Karpas-422 (cell line): ENCODE measurements around the gene NOL4L. TPM values are rescaled to one million over a fixed set of nuclear protein-coding genes. Genes with fewer than 3 reads are reported as not detected.

Source experiments
- DNase-seq: peaks from one replicate; pipeline ENCODE4 v3.0.0-alpha.2; 2015
- H2AFZ ChIP-seq: fragments of 200-600 bp; sonication (generic); 2 replicates; pipeline ENCODE4 v1.6.1; 2014; ENCODE audit warnings: antibody characterized with exemption, low read length, mixed read lengths
- H3K27ac ChIP-seq: fragments of 200-600 bp; sonication (generic); 2 replicates; pipeline ENCODE4 v1.5.1; 2014; ENCODE audit warnings: mild to moderate bottlenecking, low read length, moderate library complexity
- H3K27me3 ChIP-seq: fragments of 200-600 bp; sonication (generic); 2 replicates; pipeline ENCODE4 v1.6.1; 2014; ENCODE audit warnings: low read length, mixed read lengths
- H3K36me3 ChIP-seq: fragments of 200-600 bp; sonication (generic); 2 replicates; pipeline ENCODE4 v1.6.1; 2014; ENCODE audit warnings: low read length, mixed read lengths; ENCODE audit not compliant: insufficient read depth
- H3K4me1 ChIP-seq: fragments of 200-600 bp; sonication (generic); 2 replicates; pipeline ENCODE4 v1.6.1; 2014; ENCODE audit warnings: mild to moderate bottlenecking, low read length, mixed read lengths
- H3K4me2 ChIP-seq: fragments of 200-600 bp; sonication (generic); 2 replicates; pipeline ENCODE4 v1.6.1; 2014; ENCODE audit warnings: low read length, low read depth, mild to moderate bottlenecking; ENCODE audit not compliant: poor library complexity, severe bottlenecking
- H3K4me3 ChIP-seq: fragments of 200-600 bp; sonication (generic); 2 replicates; pipeline ENCODE4 v1.5.1; 2014; ENCODE audit warnings: mild to moderate bottlenecking, antibody characterized with exemption, low read length, mixed read lengths
- H3K79me2 ChIP-seq: fragments of 200-600 bp; sonication (generic); 2 replicates; pipeline ENCODE4 v1.6.1; 2014; ENCODE audit warnings: mild to moderate bottlenecking, low read length, mixed read lengths
- H3K9ac ChIP-seq: fragments of 200-600 bp; sonication (generic); 2 replicates; pipeline ENCODE4 v1.6.0; 2014; ENCODE audit warnings: low read length
- H3K9me2 ChIP-seq: fragments of 200-600 bp; sonication (generic), shearing (Covaris generic); replicated peaks from 2 replicates; pipeline ENCODE4 v1.6.0; 2014; ENCODE audit warnings: mild to moderate bottlenecking, low read length, moderate library complexity; ENCODE audit not compliant: insufficient read depth
- H3K9me3 ChIP-seq: fragments of 300-700, 200-600 bp; sonication (generic); 2 replicates; pipeline ENCODE4 v1.6.1; 2014; ENCODE audit warnings: low read length, mixed read lengths
- H4K20me1 ChIP-seq: fragments of 200-600 bp; sonication (generic); 2 replicates; pipeline ENCODE4 v1.6.1; 2014; ENCODE audit warnings: mild to moderate bottlenecking, antibody characterized with exemption, low read length, low read depth; ENCODE audit not compliant: insufficient read depth
- total RNA-seq: library from RNA; depleted of rRNA; stranded (reverse); fragments of >200 nt; shearing (Covaris generic); gene quantifications from 2 replicates; pipeline ENCODE4 v1.2.3, GENCODE V29; 2014; ENCODE audit warnings: low replicate concordance

NOL4L gene
- total RNA-seq, 1 experiment from 2014 or later = 1.5 TPM

GRCh38 chr20:32619586-32619985 lies 34.5 kb upstream of the NOL4L start:
- no peak overlapping the region for H3K9ac ChIP-seq
- no peaks in the 10 kb centered on the region for H3K4me1 ChIP-seq
- no peak overlapping the region for H3K4me3 ChIP-seq
- H3K9me2 ChIP-seq = no peaks in the 10 kb centered on the region
- no peaks in the 10 kb centered on the region for H3K9me3 ChIP-seq
- H3K36me3 ChIP-seq = no peaks in the 10 kb centered on the region
- H2AFZ ChIP-seq = no peak overlapping the region
- H4K20me1 ChIP-seq = no peaks in the 10 kb centered on the region
- DNase-seq = no peak
- no peaks in the 10 kb centered on the region for H3K79me2 ChIP-seq
- no peak overlapping the region for H3K27ac ChIP-seq
- no peak overlapping the region for H3K4me2 ChIP-seq
- H3K27me3 ChIP-seq = no peaks in the 10 kb centered on the region

- H3K4me1 ChIP-seq = no peaks in the 10 kb centered on the region
- H3K4me2 ChIP-seq = no peak overlapping the region
- H3K36me3 ChIP-seq = no peaks in the 10 kb centered on the region
- no peak overlapping the region for H2AFZ ChIP-seq
- H3K27me3 ChIP-seq = no peaks in the 10 kb centered on the region
- H3K9me3 ChIP-seq = no peaks in the 10 kb centered on the region
- no peak overlapping the region for H3K4me3 ChIP-seq
- H3K27ac ChIP-seq = no peak overlapping the region
- H3K79me2 ChIP-seq = no peaks in the 10 kb centered on the region
- no peak for DNase-seq
- no peaks in the 10 kb centered on the region for H4K20me1 ChIP-seq
- no peaks in the 10 kb centered on the region for H3K9me2 ChIP-seq
- no peak overlapping the region for H3K9ac ChIP-seq
These were observed 29.6 kb upstream of the NOL4L start for GRCh38 chr20:32614772-32615171.

GRCh38 chr20:32614303-32614702 lies 29.2 kb upstream of the NOL4L start:
- Histone ChIP-seq H3K9me3 (no peaks in the 10 kb centered on the region), H3K79me2 (no peaks in the 10 kb centered on the region), H3K36me3 (no peaks in the 10 kb centered on the region), H3K9ac (no peak overlapping the region), H3K27ac (no peak overlapping the region), H3K4me1 (no peaks in the 10 kb centered on the region), H2AFZ (no peak overlapping the region), H4K20me1 (no peaks in the 10 kb centered on the region), H3K4me3 (no peak overlapping the region), H3K27me3 (no peaks in the 10 kb centered on the region), H3K4me2 (no peak overlapping the region), H3K9me2 (no peaks in the 10 kb centered on the region)
- no peak for DNase-seq

GRCh38 chr20:32613192-32614053 lies 28.3 kb upstream of the NOL4L start:
- no peaks in the 10 kb centered on the region for H3K4me1 ChIP-seq
- no peak overlapping the region for H3K27ac ChIP-seq
- H3K9ac ChIP-seq = no peak overlapping the region
- H3K9me3 ChIP-seq = no peaks in the 10 kb centered on the region
- H2AFZ ChIP-seq = no peak overlapping the region
- H4K20me1 ChIP-seq = no peaks in the 10 kb centered on the region
- no peak overlapping the region for H3K4me2 ChIP-seq
- no peak overlapping the region for H3K4me3 ChIP-seq
- H3K79me2 ChIP-seq = no peaks in the 10 kb centered on the region
- no peaks in the 10 kb centered on the region for H3K36me3 ChIP-seq
- no peaks in the 10 kb centered on the region for H3K9me2 ChIP-seq
- DNase-seq = no peak
- H3K27me3 ChIP-seq = no peaks in the 10 kb centered on the region

- DNase-seq = no peak
- H3K9me3 ChIP-seq = no peaks in the 10 kb centered on the region
- H3K27ac ChIP-seq = no peak overlapping the region
- no peaks in the 10 kb centered on the region for H3K9me2 ChIP-seq
- H3K4me3 ChIP-seq = no peak overlapping the region
- H3K4me2 ChIP-seq = no peak overlapping the region
- H3K79me2 ChIP-seq = no peaks in the 10 kb centered on the region
- H3K27me3 ChIP-seq = no peaks in the 10 kb centered on the region
- no peaks in the 10 kb centered on the region for H4K20me1 ChIP-seq
- no peaks in the 10 kb centered on the region for H3K4me1 ChIP-seq
- H3K9ac ChIP-seq = no peak overlapping the region
- no peaks in the 10 kb centered on the region for H3K36me3 ChIP-seq
- H2AFZ ChIP-seq = no peak overlapping the region
These were observed 27.4 kb upstream of the NOL4L start for GRCh38 chr20:32612351-32613191.

GRCh38 chr20:32611868-32612267 lies 26.7 kb upstream of the NOL4L start:
- Histone ChIP-seq H3K36me3 (no peaks in the 10 kb centered on the region), H3K4me3 (no peak overlapping the region), H4K20me1 (no peaks in the 10 kb centered on the region), H3K4me1 (no peaks in the 10 kb centered on the region), H3K27me3 (no peaks in the 10 kb centered on the region), H3K9me3 (no peaks in the 10 kb centered on the region), H3K79me2 (no peaks in the 10 kb centered on the region), H2AFZ (no peak overlapping the region), H3K9ac (no peak overlapping the region), H3K27ac (no peak overlapping the region), H3K9me2 (no peaks in the 10 kb centered on the region), H3K4me2 (no peak overlapping the region)
- DNase-seq = no peak

GRCh38 chr20:32611286-32611685 lies 26.2 kb upstream of the NOL4L start:
- no peak overlapping the region for H3K9ac ChIP-seq
- no peaks in the 10 kb centered on the region for H3K36me3 ChIP-seq
- no peaks in the 10 kb centered on the region for H3K4me1 ChIP-seq
- H3K9me2 ChIP-seq = no peaks in the 10 kb centered on the region
- H2AFZ ChIP-seq = no peak overlapping the region
- DNase-seq = no peak
- no peak overlapping the region for H3K4me2 ChIP-seq
- H3K79me2 ChIP-seq = no peaks in the 10 kb centered on the region
- no peaks in the 10 kb centered on the region for H4K20me1 ChIP-seq
- H3K4me3 ChIP-seq = no peak overlapping the region
- H3K9me3 ChIP-seq = no peaks in the 10 kb centered on the region
- H3K27ac ChIP-seq = no peak overlapping the region
- no peaks in the 10 kb centered on the region for H3K27me3 ChIP-seq

- Histone ChIP-seq H3K4me2 (no peak overlapping the region), H3K9me3 (no peaks in the 10 kb centered on the region), H4K20me1 (no peaks in the 10 kb centered on the region), H3K27ac (no peak overlapping the region), H3K27me3 (no peaks in the 10 kb centered on the region), H3K9me2 (no peaks in the 10 kb centered on the region), H2AFZ (no peak overlapping the region), H3K9ac (no peak overlapping the region), H3K36me3 (no peaks in the 10 kb centered on the region), H3K4me1 (no peaks in the 10 kb centered on the region), H3K4me3 (no peak overlapping the region), H3K79me2 (no peaks in the 10 kb centered on the region)
- DNase-seq = no peak
These were observed 25.5 kb upstream of the NOL4L start for GRCh38 chr20:32610472-32611218.
